Mammary epithelial cell (primary cell): ENCODE results near the gene ARMC8.

ENCODE experiments used
- EZH2 ChIP-seq: IDR thresholded peaks from 2 replicates; pipeline ENCODE4 v1.6.1; 2012; ENCODE audit warnings: low read length, inconsistent platforms, borderline replicate concordance
- TF ChIP-seq, protein P1 (sequence below), 2 donors: IDR thresholded peaks in 1 of 2; conservative IDR thresholded peaks in 1 of 2; 2 replicates each; pipeline ENCODE4 v1.5.1; 2011 to 2012; ENCODE audit warnings: inconsistent platforms in 2 of 2, low read length in 2 of 2, mild to moderate bottlenecking in 2 of 2, control low read depth in 1 of 2, low read depth in 1 of 2; ENCODE audit not compliant: insufficient read depth in 1 of 2; ENCODE audit errors: extremely low read depth in 1 of 2

DNA sequence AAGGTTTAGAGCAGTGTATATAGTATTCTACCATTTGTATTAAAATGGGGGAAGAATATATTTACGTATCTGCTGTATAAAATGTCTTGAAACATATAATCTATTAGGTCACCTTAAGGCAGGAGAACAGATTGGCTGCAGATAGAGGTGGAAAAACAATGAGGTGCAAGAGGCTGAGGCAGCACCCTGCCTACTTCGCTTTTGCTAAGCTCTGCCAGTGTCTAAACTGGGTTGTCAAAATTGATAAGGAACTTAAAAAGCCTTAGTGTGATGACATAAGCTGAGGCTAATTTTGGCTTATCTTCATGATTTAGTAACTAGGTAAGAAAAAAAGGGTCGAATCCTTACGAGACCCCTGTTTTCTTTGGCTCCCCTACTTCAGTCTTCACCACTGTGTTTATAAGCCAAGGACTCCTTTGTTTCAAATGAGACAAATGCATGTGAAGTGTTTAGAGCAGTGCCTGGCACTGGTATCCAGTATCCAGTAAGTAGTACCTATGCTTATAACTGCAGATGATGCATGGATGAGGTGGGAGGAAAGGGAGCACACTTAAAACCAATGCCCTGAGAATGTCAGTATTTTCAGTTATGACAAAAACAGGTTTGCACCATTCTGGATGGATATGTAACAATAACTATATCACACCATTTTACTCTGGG is 45.7 kb downstream of the ARMC8 start:
- TF ChIP-seq, protein P1, sequence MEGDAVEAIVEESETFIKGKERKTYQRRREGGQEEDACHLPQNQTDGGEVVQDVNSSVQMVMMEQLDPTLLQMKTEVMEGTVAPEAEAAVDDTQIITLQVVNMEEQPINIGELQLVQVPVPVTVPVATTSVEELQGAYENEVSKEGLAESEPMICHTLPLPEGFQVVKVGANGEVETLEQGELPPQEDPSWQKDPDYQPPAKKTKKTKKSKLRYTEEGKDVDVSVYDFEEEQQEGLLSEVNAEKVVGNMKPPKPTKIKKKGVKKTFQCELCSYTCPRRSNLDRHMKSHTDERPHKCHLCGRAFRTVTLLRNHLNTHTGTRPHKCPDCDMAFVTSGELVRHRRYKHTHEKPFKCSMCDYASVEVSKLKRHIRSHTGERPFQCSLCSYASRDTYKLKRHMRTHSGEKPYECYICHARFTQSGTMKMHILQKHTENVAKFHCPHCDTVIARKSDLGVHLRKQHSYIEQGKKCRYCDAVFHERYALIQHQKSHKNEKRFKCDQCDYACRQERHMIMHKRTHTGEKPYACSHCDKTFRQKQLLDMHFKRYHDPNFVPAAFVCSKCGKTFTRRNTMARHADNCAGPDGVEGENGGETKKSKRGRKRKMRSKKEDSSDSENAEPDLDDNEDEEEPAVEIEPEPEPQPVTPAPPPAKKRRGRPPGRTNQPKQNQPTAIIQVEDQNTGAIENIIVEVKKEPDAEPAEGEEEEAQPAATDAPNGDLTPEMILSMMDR (conservative IDR thresholded peaks at IDR 0.05 in 1 of 2, IDR thresholded peaks at IDR 0.05 in 1 of 2; ENCODE audit: extremely low read depth in 1 of 2, insufficient read depth in 1 of 2, low read depth in 1 of 2, low read length in 2 of 2) = no peak
- no peak for TF ChIP-seq EZH2
